ENCODE results near the gene OXNAD1. TPM values are rescaled to one million over a fixed set of nuclear protein-coding genes. Genes with fewer than 3 reads are reported as not detected.

The OXNAD1 gene
- total RNA-seq, 1 donor from 2014 or later, result 20.2 TPM

DNA sequence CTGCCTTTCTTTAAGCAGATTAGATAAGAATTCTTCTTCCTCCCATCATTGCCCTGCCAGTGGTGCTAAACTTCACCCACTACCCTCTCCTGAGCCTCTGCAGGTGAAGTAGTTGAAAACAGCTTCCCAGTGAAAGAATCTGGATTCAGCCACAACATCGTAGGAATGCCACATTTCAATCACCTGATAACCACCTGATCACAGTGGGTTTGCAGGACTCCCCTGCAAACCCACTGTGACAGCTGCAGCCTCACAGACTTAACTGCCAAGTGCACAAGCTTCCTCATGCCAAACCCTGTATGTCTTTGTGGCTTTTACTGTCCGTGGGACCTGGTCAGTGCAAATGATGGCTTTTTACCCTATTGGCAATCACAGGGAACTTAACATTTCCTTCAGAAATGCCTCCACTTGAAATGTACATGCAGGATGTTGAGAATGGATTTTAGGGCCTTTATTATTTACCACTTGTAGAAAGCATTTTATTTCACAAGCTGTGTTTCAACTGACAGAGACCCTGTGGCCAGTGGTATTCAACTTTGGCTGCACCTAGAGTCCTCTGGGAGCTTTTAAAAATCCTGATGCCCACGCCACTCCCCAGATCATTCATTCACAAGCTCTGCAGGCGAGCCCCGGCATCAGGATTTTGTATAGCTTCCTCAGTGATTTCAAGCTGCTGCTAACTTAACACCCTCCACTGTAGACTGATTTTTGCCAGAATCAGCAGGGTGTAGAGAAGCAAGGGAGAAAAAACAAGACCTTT lies 49.1 kb downstream of the OXNAD1 start:
- DNase-seq, result no peak
- TF ChIP-seq, protein P1, sequence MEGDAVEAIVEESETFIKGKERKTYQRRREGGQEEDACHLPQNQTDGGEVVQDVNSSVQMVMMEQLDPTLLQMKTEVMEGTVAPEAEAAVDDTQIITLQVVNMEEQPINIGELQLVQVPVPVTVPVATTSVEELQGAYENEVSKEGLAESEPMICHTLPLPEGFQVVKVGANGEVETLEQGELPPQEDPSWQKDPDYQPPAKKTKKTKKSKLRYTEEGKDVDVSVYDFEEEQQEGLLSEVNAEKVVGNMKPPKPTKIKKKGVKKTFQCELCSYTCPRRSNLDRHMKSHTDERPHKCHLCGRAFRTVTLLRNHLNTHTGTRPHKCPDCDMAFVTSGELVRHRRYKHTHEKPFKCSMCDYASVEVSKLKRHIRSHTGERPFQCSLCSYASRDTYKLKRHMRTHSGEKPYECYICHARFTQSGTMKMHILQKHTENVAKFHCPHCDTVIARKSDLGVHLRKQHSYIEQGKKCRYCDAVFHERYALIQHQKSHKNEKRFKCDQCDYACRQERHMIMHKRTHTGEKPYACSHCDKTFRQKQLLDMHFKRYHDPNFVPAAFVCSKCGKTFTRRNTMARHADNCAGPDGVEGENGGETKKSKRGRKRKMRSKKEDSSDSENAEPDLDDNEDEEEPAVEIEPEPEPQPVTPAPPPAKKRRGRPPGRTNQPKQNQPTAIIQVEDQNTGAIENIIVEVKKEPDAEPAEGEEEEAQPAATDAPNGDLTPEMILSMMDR (IDR thresholded peaks at IDR 0.05; ENCODE audit: borderline replicate concordance), result no peak
- H3K27ac ChIP-seq (replicated peaks), result peak overlapping the region; percentile 81
- no peaks in the 10 kb centered on the region for H3K27me3 ChIP-seq (ENCODE audit: low read depth)
- H3K4me1 ChIP-seq, result peaks cover 39% of the 10 kb centered on the region
- intact Hi-C loops (cut with micrococcal nuclease), result no loop called here
- peaks cover 52% of the 10 kb centered on the region for H3K36me3 ChIP-seq
- no peak overlapping the region for H3K4me3 ChIP-seq
- H3K9me3 ChIP-seq (replicated peaks), result no peaks in the 10 kb centered on the region

DNA sequence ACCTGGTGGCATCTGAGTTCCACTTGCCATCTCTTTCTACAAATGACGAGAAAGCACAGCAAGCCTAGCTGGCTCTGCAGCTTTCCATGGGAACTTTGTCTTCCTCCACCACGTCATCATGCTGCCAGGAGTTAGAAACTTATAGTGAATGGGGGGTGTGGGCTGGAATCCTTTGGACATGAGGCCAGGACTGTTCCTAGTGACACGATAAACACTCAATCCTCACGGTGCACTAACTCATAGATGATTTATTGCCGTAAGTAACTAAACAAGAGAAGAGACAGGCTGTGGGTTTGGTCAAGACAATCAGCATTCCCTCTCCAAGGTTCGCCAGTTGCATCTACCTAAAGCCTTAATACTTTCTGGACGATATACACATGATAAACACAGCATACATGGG lies 50.6 kb downstream of the OXNAD1 start:
- intact Hi-C loops (cut with micrococcal nuclease), result no loop called here
- no peak overlapping the region for H3K27ac ChIP-seq (replicated peaks)
- peaks cover 65% of the 10 kb centered on the region for H3K36me3 ChIP-seq
- no peak for DNase-seq
- TF ChIP-seq, protein P1 (IDR thresholded peaks at IDR 0.05; ENCODE audit: borderline replicate concordance), result no peak
- H3K27me3 ChIP-seq (ENCODE audit: low read depth), result no peaks in the 10 kb centered on the region
- H3K4me3 ChIP-seq, result no peak overlapping the region
- peaks cover 41% of the 10 kb centered on the region for H3K4me1 ChIP-seq
- no peaks in the 10 kb centered on the region for H3K9me3 ChIP-seq (replicated peaks)

DNA sequence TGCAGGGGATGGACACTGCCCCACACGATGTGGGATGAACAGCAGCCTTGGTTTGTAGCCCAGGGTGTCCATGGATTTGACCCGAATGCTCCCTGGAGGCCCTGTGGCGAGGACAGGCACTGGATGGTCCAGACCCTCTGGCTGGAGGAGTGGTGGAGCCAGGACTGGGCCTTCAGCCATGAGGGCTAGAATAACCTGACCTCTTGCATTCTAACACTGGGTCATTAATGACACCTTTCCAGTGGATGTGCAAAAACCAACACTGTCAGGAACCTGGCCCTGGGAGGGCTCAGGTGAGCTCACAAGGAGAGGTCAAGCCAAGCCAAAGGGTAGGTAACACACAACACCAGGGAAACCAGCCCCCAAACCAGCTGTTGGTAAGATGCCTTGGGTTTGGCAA lies 51.4 kb downstream of the OXNAD1 start:
- Histone ChIP-seq H3K27me3 (ENCODE audit: low read depth) (no peaks in the 10 kb centered on the region), H3K27ac (replicated peaks) (no peak overlapping the region), H3K4me1 (peaks cover 33% of the 10 kb centered on the region), H3K9me3 (replicated peaks) (no peaks in the 10 kb centered on the region), H3K36me3 (peaks cover 72% of the 10 kb centered on the region), H3K4me3 (no peak overlapping the region)
- TF ChIP-seq, protein P1 (IDR thresholded peaks at IDR 0.05; ENCODE audit: borderline replicate concordance), result no peak
- no peak for DNase-seq
- intact Hi-C loops (cut with micrococcal nuclease), result no loop called here

DNA sequence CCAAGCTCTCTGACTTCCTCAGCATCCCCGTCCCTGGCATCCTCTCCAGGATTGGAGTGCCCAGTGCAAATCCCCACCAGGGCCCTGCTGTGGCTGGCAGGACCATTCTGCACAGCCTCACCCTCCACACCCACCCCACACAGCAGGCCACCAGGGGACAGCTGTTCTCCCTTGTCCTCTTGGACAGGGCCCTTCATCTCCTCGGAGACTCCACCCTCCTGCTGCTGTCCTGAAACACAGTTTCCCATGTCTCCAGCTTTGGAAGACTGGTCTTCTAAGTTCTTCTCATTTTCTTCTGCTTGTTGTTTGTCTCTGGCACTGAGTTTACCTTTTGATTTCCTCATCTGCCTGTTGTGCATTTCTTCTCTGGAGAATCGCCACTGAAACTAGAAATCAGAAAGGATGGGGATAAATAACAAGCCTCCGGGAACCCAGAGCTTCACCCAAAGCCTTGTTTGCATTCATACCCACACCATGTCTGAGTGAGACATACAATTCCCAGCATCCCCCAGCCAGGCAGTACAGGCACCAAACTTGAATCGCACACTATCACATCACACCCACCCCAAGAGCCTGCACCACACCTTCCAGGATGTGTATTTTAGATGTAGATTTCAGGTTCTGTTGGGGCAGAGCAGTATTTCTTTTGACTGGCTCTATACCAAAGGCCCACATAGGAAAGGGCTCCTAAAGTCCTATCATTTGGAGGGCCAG lies 52.0 kb downstream of the OXNAD1 start:
- Histone ChIP-seq H3K36me3 (peaks cover 79% of the 10 kb centered on the region), H3K4me1 (peaks cover 30% of the 10 kb centered on the region), H3K4me3 (no peak overlapping the region), H3K27ac (replicated peaks) (no peak overlapping the region), H3K9me3 (replicated peaks) (no peaks in the 10 kb centered on the region), H3K27me3 (ENCODE audit: low read depth) (no peaks in the 10 kb centered on the region)
- DNase-seq, result no peak
- TF ChIP-seq, protein P1 (IDR thresholded peaks at IDR 0.05; ENCODE audit: borderline replicate concordance), result no peak
- intact Hi-C loops (cut with micrococcal nuclease), result no loop called here

DNA sequence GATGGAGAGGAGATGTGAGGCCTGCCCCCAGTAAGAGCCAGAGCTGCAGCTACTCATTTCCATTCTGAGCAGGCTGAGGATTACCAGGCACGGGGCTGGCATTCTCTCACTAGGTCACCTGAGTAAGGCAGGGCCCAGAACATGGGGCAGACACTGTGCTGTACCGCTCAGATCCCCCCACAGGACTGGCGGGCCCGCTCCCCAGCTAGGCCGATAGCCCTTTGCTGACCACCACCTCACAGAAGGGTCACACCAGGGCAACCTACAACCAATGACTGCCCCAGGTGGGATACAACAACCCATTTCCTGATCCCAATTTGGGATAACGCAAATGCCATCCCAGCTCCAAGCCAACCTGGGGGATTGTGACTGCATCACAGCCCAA lies 52.5 kb downstream of the OXNAD1 start:
- peaks cover 84% of the 10 kb centered on the region for H3K36me3 ChIP-seq

More for the DNA sequence above, 52.5 kb downstream of the OXNAD1 start:
- intact Hi-C loops (cut with micrococcal nuclease), result no loop called here
- Histone ChIP-seq H3K27ac (replicated peaks) (no peak overlapping the region), H3K4me1 (peaks cover 30% of the 10 kb centered on the region), H3K4me3 (no peak overlapping the region), H3K9me3 (replicated peaks) (no peaks in the 10 kb centered on the region), H3K27me3 (ENCODE audit: low read depth) (no peaks in the 10 kb centered on the region)
- TF ChIP-seq, protein P1 (IDR thresholded peaks at IDR 0.05; ENCODE audit: borderline replicate concordance), result no peak
- DNase-seq, result no peak
